Sigmoid colon (tissue), 4 donors: Measurements from ENCODE around the gene PPP1R2.
A peak's percentile ranks its signal among the peaks of the same experiment; 100 is the strongest.

Experiments
- EP300 ChIP-seq, 4 donors: sonication (generic); formaldehyde crosslinking; IDR thresholded peaks; one replicate each; pipeline ENCODE4 v1.6.1; 2017; ENCODE audit warnings: antibody characterized with exemption in 4 of 4
- POLR2A ChIP-seq, 2 donors: fragments of 450-650 bp; IDR thresholded peaks; one replicate each; pipeline ENCODE4 v1.6.1; 2016; ENCODE audit warnings: antibody characterized with exemption in 2 of 2, mild to moderate bottlenecking in 2 of 2, moderate library complexity in 2 of 2

GRCh38 chr3:195542698-195543499 is at the start of gene PPP1R2:
- TF ChIP-seq EP300 (IDR thresholded peaks at IDR 0.05) (no peak), POLR2A (IDR thresholded peaks at IDR 0.05) (peak; percentile 92 to 94)
